Esophagus muscularis mucosa (tissue), 4 donors: Measurements from ENCODE around the gene NAGS.

ENCODE experiments used
- CTCF ChIP-seq, 3 experiments: fragments of 200-600 bp in 2 of 3; fragments of 450-650 bp in 1 of 3; sonication (generic) in 2 of 3; IDR thresholded peaks; one replicate each; pipeline ENCODE4 v1.5.1; 2017 to 2019; ENCODE audit warnings: antibody characterized with exemption in 3 of 3, mild to moderate bottlenecking in 2 of 3, moderate library complexity in 1 of 3
- EP300 ChIP-seq: sonication (generic); formaldehyde crosslinking; IDR thresholded peaks from one replicate; pipeline ENCODE4 v1.6.1; 2017; ENCODE audit warnings: antibody characterized with exemption
- POLR2A ChIP-seq: fragments of 450-650 bp; IDR thresholded peaks from one replicate; pipeline ENCODE4 v1.6.1; 2017; ENCODE audit warnings: antibody characterized with exemption, moderate library complexity, mild to moderate bottlenecking, low read depth

GRCh38 chr17:43976963-43977837, 27.2 kb upstream of the NAGS start:
- TF ChIP-seq POLR2A (no peak), CTCF (IDR thresholded peaks at IDR 0.05) (no peak), EP300 (no peak)
